Measurements from ENCODE around the gene SCUBE2. TPM values are rescaled to one million over a fixed set of nuclear protein-coding genes. Genes with fewer than 3 reads are reported as not detected.

SCUBE2 gene
- polyA plus RNA-seq, 1 of the 3 experiments (the other 2 are of a cell fraction), result 0.76 TPM

GRCh38 chr11:9073466-9074225, 17.8 kb downstream of the SCUBE2 start:
- ChIA-PET CTCF (interaction anchor here (0.6 to 1.3 kb wide), 2 partner anchors 424 to 433 kb away, joined by 3 to 4 read pairs; no protein-coding TSS in a partner anchor), POLR2A (no interaction called here)
- Histone ChIP-seq H3K4me2 (no peak overlapping the region), H3K9ac (no peak overlapping the region), H3K9me3 (no peaks in the 10 kb centered on the region), H2AFZ (ENCODE audit: low read depth) (no peak overlapping the region), H3K27me3 (ENCODE audit: insufficient read depth) (no peaks in the 10 kb centered on the region), H4K20me1 (ENCODE audit: insufficient read depth) (no peaks in the 10 kb centered on the region), H3K79me2 (ENCODE audit: insufficient read depth) (no peaks in the 10 kb centered on the region), H3K27ac (ENCODE audit: low read depth in 2 of 2, low read length in 1 of 2) (no peak overlapping the region), H3K4me3 (ENCODE audit: low read depth in 2 of 2, low read length in 1 of 2) (no peak overlapping the region), H3F3A (replicated peaks; ENCODE audit: insufficient read depth) (no peaks in the 10 kb centered on the region), H3K36me3 (replicated peaks in 1 of 2; ENCODE audit: control insufficient read depth in 1 of 2, insufficient read depth in 2 of 2, low read length in 1 of 2) (no peaks in the 10 kb centered on the region), H3K9me2 (no peaks in the 10 kb centered on the region), H3K4me1 (ENCODE audit: control insufficient read depth in 1 of 2, insufficient read depth in 2 of 2, low read depth in 1 of 2, low read length in 1 of 2) (peaks cover 0 to 21% of the 10 kb centered on the region in 2 experiments; a peak in 1 of 4 replicates)
- DNase-seq, result no peak
- TF ChIP-seq ZBTB33 (IDR thresholded peaks at IDR 0.05; ENCODE audit: borderline replicate concordance, low read depth), result no peak
- TF ChIP-seq EP300 (IDR thresholded peaks at IDR 0.05; ENCODE audit: borderline replicate concordance in 1 of 2, low read depth in 1 of 2, low read length in 1 of 2), result no peak
- TF ChIP-seq MAX (IDR thresholded peaks at IDR 0.05; ENCODE audit: low read depth), result no peak
- TF ChIP-seq TEAD4 (IDR thresholded peaks at IDR 0.05; ENCODE audit: borderline replicate concordance, insufficient read depth), result no peak
- TF ChIP-seq TAF1 (IDR thresholded peaks at IDR 0.05; ENCODE audit: borderline replicate concordance, low read depth, low read length), result no peak
- TF ChIP-seq EZH2phosphoT487 (IDR thresholded peaks at IDR 0.05; ENCODE audit: borderline replicate concordance, low read depth), result no peak
- TF ChIP-seq SIN3A (IDR thresholded peaks at IDR 0.05; ENCODE audit: borderline replicate concordance, low read depth, low read length), result no peak
- TF ChIP-seq RXRA (IDR thresholded peaks at IDR 0.05; ENCODE audit: borderline replicate concordance, low read depth), result no peak
- no peak for TF ChIP-seq MXI1 (IDR thresholded peaks at IDR 0.05; ENCODE audit: low read depth, low read length)
- WGBS (ENCODE audit: low lambda C conversion rate), result 84% methylated on average over 6 of the region's 6 CpGs

- Histone ChIP-seq H3K4me3 (ENCODE audit: low read depth in 2 of 2, low read length in 1 of 2) (no peak overlapping the region), H4K20me1 (ENCODE audit: insufficient read depth) (no peaks in the 10 kb centered on the region), H3K9me3 (no peaks in the 10 kb centered on the region), H3K9me2 (no peaks in the 10 kb centered on the region), H2AFZ (ENCODE audit: low read depth) (no peak overlapping the region), H3K4me1 (ENCODE audit: control insufficient read depth in 1 of 2, insufficient read depth in 2 of 2, low read depth in 1 of 2, low read length in 1 of 2) (peaks cover 0 to 21% of the 10 kb centered on the region in 2 experiments; a peak in 1 of 4 replicates), H3K27me3 (ENCODE audit: insufficient read depth) (no peaks in the 10 kb centered on the region), H3K36me3 (replicated peaks in 1 of 2; ENCODE audit: control insufficient read depth in 1 of 2, insufficient read depth in 2 of 2, low read length in 1 of 2) (no peaks in the 10 kb centered on the region), H3F3A (replicated peaks; ENCODE audit: insufficient read depth) (no peaks in the 10 kb centered on the region), H3K27ac (ENCODE audit: low read depth in 2 of 2, low read length in 1 of 2) (no peak overlapping the region), H3K9ac (no peak overlapping the region), H3K79me2 (ENCODE audit: insufficient read depth) (no peaks in the 10 kb centered on the region), H3K4me2 (no peak overlapping the region)
- 51% methylated on average over 7 of the region's 7 CpGs for WGBS (ENCODE audit: low lambda C conversion rate)
- ChIA-PET CTCF (interaction anchor here (0.6 kb wide), 1 partner anchor 424 kb away, joined by 3 read pairs; no protein-coding TSS in a partner anchor), POLR2A (no interaction called here)
- peak; percentile 49 for DNase-seq
- no peak for TF ChIP-seq FOXM1 (IDR thresholded peaks at IDR 0.05; ENCODE audit: low read depth)
- no peak for TF ChIP-seq JUND (IDR thresholded peaks at IDR 0.05)
- TF ChIP-seq PBX3 (IDR thresholded peaks at IDR 0.05), result no peak
- no peak for TF ChIP-seq RAD21 (IDR thresholded peaks at IDR 0.05; ENCODE audit: low read length)
- no peak for TF ChIP-seq POLR2AphosphoS5 (IDR thresholded peaks at IDR 0.05; ENCODE audit: low read depth, low read length)
Observed at GRCh38 chr11:9072626-9073176, 18.7 kb downstream of the SCUBE2 start.

Data from SK-N-SH (cell line).